BLaER1 (cell line): Measurements from ENCODE around the gene TAOK1.
A peak's percentile ranks its signal among the peaks of the same experiment; 100 is the strongest.

Source experiments
- H3K27ac ChIP-seq: shearing (Covaris generic); formaldehyde crosslinking; 2 replicates; pipeline ENCODE4 v1.8.1; 2022
- H3K27me3 ChIP-seq: shearing (Covaris generic); formaldehyde crosslinking; 2 replicates; pipeline ENCODE4 v1.8.1; 2022
- H3K36me3 ChIP-seq: shearing (Covaris generic); formaldehyde crosslinking; 2 replicates; pipeline ENCODE4 v1.8.1; 2022
- H3K4me1 ChIP-seq: shearing (Covaris generic); formaldehyde crosslinking; 2 replicates; pipeline ENCODE4 v1.8.1; 2022
- H3K4me2 ChIP-seq: shearing (Covaris generic); formaldehyde crosslinking; 2 replicates; pipeline ENCODE4 v1.8.1; 2022
- H3K4me3 ChIP-seq: shearing (Covaris generic); formaldehyde crosslinking; 2 replicates; pipeline ENCODE4 v1.8.1; 2022
- H3K9ac ChIP-seq: shearing (Covaris generic); formaldehyde crosslinking; 2 replicates; pipeline ENCODE4 v1.8.1; 2022
- H3K9me3 ChIP-seq: shearing (Covaris generic); formaldehyde crosslinking; 2 replicates; pipeline ENCODE4 v1.8.1; 2022
- H4K20me1 ChIP-seq: shearing (Covaris generic); formaldehyde crosslinking; 2 replicates; pipeline ENCODE4 v1.8.1; 2022
- Cebpa-rat ChIP-seq: shearing (Covaris generic); IDR thresholded peaks from 2 replicates; pipeline ENCODE4 v1.8.1; 2022

Gene TAOK1

DNA sequence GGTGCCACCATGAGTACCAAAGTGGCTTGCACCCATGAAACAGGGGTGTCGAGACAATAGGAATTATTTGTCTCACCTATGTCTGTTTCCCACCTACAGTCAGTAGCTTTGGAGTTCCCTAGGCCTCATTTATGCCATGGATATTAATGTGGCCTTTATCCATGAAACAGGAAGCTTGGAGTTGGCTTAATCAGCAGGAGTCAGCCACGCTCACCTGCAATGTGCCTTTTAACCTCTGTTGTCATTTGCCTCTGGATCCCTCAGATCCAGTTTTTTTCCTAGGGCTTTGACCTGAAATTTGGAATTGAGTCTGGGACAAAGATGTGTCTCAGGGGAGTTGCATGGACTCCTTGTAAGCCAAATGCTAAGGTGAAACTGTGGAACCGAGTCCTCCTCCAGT lies 44.4 kb downstream of the TAOK1 start:
- no peak overlapping the region for H3K27ac ChIP-seq
- no peak overlapping the region for H3K4me3 ChIP-seq
- peaks cover 44% of the 10 kb centered on the region for H3K36me3 ChIP-seq
- peaks cover 14% of the 10 kb centered on the region for H3K9me3 ChIP-seq
- TF ChIP-seq Cebpa-rat: no peak
- H4K20me1 ChIP-seq: peaks cover 98% of the 10 kb centered on the region
- peaks cover 20% of the 10 kb centered on the region for H3K4me1 ChIP-seq
- no peaks in the 10 kb centered on the region for H3K27me3 ChIP-seq
- H3K9ac ChIP-seq: no peak overlapping the region
- H3K4me2 ChIP-seq: no peak overlapping the region

DNA sequence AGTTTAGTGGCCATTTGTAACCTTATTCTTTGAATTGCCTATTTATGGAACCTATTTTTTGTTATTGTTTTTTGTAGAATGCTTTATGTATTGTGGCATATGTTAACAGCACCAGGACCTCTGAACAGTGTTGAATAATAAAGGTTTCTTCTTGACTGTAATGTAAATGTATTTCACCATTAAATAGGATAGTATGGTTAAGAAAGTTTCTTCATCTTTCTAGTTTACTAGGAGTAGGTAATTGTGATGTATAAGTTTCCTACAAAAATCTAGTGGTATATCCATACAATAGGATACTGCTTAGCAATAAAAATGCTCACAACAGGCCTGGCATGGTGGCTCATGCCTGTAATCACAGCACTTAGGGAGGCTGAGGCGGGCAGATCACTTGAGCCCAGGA lies 52.3 kb downstream of the TAOK1 start:
- H3K9me3 ChIP-seq: no peaks in the 10 kb centered on the region
- H3K4me3 ChIP-seq: no peak overlapping the region
- TF ChIP-seq Cebpa-rat: no peak
- H3K27me3 ChIP-seq: no peaks in the 10 kb centered on the region
- no peak overlapping the region for H3K27ac ChIP-seq
- H3K9ac ChIP-seq: no peak overlapping the region
- peaks cover 7% of the 10 kb centered on the region; the same call in 1 of the 2 replicates for H3K4me1 ChIP-seq
- H3K4me2 ChIP-seq: no peak overlapping the region
- H4K20me1 ChIP-seq: peaks cover 100% of the 10 kb centered on the region
- H3K36me3 ChIP-seq: peaks cover 51% of the 10 kb centered on the region

DNA sequence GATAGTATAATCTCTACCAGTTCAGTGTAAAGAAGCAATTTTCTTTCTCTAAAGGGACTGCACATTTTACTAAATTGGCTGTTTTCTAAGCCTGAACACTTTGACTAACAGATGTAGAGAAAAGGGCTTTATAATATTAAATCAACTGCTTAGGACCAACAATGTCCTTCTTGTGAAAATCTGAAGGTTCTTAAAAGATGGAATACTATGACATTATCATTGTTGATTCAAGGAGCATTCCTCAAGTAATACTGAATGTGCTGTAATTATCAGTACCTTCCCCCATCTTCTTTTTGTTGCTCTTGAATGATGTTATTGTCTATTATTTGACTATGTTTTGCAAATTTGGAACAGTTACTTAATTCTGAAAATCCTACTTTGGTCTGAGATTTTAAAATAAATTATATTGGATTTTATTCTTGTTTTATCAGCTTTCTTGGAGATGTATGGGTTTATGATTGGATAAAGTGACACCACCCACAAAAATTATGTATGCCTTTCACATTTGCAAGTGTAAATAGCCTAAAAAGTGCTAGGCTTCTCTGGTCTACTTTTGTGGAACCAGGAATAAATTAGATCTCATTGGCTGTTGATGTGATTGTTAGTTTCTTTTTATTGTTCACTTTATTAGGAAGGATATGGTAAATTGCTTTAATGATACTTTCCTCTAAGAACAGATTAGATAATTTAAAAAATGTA lies 53.0 kb downstream of the TAOK1 start:
- TF ChIP-seq Cebpa-rat: no peak
- Histone ChIP-seq H3K4me1 (peaks cover 11% of the 10 kb centered on the region; the same call in 1 of the 2 replicates), H3K36me3 (peaks cover 47% of the 10 kb centered on the region), H3K27me3 (no peaks in the 10 kb centered on the region), H3K9me3 (no peaks in the 10 kb centered on the region), H3K9ac (no peak overlapping the region), H3K4me2 (no peak overlapping the region), H4K20me1 (peaks cover 100% of the 10 kb centered on the region), H3K4me3 (no peak overlapping the region), H3K27ac (no peak overlapping the region)

DNA sequence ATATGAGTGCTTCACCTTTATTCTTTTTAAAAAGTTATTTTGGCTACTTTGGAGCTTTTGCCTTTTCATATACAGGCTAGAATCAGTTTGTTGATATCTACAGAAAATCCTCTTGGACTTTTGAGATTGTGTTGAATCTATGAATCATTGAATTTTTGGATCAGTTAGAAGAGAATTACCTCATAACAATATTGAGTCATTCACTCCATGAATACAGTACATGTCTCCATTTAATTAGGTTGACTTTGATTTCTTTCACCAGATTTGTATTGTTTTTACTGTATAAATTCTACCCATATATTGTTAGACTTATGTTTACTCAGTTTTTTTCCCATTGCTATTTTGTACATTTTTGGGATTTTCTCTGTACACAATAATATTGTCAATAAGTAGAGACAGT lies 54.4 kb downstream of the TAOK1 start:
- no peak overlapping the region for H3K4me2 ChIP-seq
- H3K4me3 ChIP-seq: no peak overlapping the region
- no peak overlapping the region for H3K9ac ChIP-seq
- no peak overlapping the region for H3K27ac ChIP-seq
- peaks cover 100% of the 10 kb centered on the region for H4K20me1 ChIP-seq
- no peaks in the 10 kb centered on the region for H3K9me3 ChIP-seq
- TF ChIP-seq Cebpa-rat: no peak
- H3K36me3 ChIP-seq: peaks cover 35% of the 10 kb centered on the region
- H3K27me3 ChIP-seq: no peaks in the 10 kb centered on the region
- H3K4me1 ChIP-seq: peaks cover 11% of the 10 kb centered on the region; the same call in 1 of the 2 replicates

DNA sequence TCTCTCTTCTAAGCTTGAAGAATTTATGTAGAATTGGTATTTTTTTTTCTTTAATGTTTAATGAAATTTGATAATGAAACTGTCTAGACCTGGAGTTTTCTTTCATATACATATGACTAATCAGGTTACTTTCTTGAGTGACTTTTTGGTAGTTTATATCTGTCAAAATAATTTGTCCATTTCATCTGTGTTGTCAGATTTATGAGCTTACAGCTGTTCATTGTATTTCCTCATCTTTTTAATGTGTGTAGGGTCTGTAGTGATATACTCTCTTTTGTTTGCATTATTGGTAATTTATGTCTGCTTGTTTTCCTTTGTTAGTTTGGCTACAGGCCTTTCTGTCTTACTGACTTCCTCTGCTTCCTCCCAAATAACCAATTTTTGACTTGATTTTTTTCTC lies 55.7 kb downstream of the TAOK1 start:
- H3K4me2 ChIP-seq: no peak overlapping the region

DNA sequence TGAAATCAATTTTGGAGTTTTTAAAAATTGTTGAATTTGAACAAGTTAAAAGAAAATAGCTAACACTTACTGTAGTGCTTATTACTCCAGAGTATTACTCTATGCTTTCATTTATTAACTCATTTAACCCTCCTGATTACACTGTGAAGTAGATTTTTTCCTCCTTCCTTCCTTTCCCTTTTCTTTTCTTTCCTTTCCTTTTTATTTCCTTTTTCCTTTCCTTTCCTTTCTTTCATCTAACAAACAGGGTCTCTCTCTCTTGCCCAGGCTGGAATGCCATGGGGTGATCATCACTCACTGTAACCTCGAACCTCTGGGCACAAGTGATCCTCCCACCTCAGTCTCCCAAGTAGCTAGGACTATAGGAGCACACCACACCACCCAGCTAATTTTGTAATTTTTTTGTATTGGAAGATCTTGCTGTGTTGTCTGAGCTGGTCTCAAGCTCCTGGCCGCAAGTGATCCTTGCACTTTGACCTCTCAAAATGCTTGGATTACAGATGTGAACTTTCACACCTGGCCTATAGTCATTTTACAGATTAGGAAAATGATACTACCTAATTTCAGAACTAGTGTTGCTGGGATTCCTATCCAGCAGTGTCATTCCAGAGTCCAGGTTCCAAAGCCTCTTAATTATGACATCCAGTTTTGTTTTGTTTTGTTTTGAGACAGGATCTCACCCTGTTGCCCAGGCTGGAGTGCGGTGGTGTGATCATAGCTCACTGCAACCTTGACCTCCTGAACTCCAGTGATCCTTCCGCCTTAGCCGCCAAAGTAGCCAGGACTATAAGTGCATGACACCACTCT lies 59.9 kb downstream of the TAOK1 start:
- Histone ChIP-seq H3K4me1 (peaks cover 11% of the 10 kb centered on the region; the same call in 1 of the 2 replicates), H4K20me1 (peaks cover 80% of the 10 kb centered on the region)

More for the DNA sequence above, 55.7 kb downstream of the TAOK1 start:
- Histone ChIP-seq H3K9me3 (no peaks in the 10 kb centered on the region), H3K27ac (no peak overlapping the region), H3K27me3 (no peaks in the 10 kb centered on the region), H3K9ac (no peak overlapping the region), H3K36me3 (peaks cover 34% of the 10 kb centered on the region), H3K4me3 (no peak overlapping the region), H4K20me1 (peaks cover 100% of the 10 kb centered on the region), H3K4me1 (peaks cover 11% of the 10 kb centered on the region; the same call in 1 of the 2 replicates)
- no peak for TF ChIP-seq Cebpa-rat

DNA sequence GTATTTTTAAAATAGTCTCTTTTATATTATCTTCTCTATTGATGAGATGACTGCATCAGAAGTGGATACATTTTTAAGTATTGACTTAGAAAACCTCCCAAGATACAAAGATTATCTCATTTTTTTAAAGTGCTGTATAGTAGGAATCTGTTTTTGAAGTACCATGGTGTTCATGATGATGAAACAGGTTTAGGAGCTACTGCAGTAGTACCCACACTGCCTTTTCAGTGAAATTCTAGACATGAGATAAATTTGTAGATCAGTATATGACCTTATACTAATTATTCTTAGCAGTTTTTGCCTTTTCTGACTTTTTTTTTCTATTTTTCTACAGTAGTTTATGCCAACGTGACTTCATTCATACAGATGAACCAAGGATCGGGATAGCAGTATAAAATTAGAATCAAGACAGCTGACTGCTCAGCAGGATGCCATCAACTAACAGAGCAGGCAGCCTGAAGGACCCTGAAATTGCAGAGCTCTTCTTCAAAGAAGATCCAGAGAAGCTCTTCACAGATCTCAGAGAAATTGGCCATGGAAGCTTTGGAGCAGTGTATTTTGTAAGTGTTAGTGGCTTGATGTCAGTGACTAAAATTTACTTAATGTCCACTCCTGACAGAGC lies 61.1 kb downstream of the TAOK1 start:
- Histone ChIP-seq H3K4me3 (no peak overlapping the region), H4K20me1 (peaks cover 80% of the 10 kb centered on the region), H3K4me1 (peaks cover 11% of the 10 kb centered on the region; the same call in 1 of the 2 replicates), H3K4me2 (no peak overlapping the region), H3K36me3 (peaks cover 67% of the 10 kb centered on the region), H3K27ac (no peak overlapping the region), H3K27me3 (no peaks in the 10 kb centered on the region), H3K9ac (no peak overlapping the region), H3K9me3 (peaks cover 23% of the 10 kb centered on the region)
- no peak for TF ChIP-seq Cebpa-rat

More for the DNA sequence above, 59.9 kb downstream of the TAOK1 start:
- no peaks in the 10 kb centered on the region for H3K27me3 ChIP-seq
- TF ChIP-seq Cebpa-rat: no peak
- H3K4me2 ChIP-seq: no peak overlapping the region
- peaks cover 56% of the 10 kb centered on the region for H3K36me3 ChIP-seq
- peaks cover 23% of the 10 kb centered on the region for H3K9me3 ChIP-seq
- no peak overlapping the region for H3K27ac ChIP-seq
- H3K9ac ChIP-seq: no peak overlapping the region
- H3K4me3 ChIP-seq: no peak overlapping the region

DNA sequence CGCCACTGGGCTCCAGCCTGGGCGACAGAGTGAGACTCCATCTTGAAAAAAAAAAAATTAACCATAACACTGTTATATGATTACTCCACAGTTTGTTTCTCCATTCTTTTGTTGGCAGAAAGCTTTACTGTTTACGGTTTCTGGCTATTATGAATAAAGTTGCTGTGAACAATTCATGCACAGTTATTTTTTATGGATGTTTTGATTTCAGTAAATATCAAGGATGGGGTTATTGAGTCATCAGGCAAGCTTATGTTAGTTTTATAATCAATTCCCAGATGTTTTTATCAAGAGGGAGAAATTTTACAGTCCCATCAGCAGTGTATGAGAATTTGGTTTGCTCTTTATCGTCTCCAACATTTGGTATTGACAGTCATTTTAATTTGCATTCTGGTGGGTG lies 67.9 kb downstream of the TAOK1 start:
- Histone ChIP-seq H3K4me1 (peaks cover 18% of the 10 kb centered on the region), H3K4me2 (no peak overlapping the region), H3K4me3 (no peak overlapping the region), H3K27ac (no peak overlapping the region), H4K20me1 (peaks cover 82% of the 10 kb centered on the region), H3K27me3 (no peaks in the 10 kb centered on the region), H3K36me3 (peaks cover 64% of the 10 kb centered on the region), H3K9ac (no peak overlapping the region), H3K9me3 (peaks cover 10% of the 10 kb centered on the region)
- no peak for TF ChIP-seq Cebpa-rat

DNA sequence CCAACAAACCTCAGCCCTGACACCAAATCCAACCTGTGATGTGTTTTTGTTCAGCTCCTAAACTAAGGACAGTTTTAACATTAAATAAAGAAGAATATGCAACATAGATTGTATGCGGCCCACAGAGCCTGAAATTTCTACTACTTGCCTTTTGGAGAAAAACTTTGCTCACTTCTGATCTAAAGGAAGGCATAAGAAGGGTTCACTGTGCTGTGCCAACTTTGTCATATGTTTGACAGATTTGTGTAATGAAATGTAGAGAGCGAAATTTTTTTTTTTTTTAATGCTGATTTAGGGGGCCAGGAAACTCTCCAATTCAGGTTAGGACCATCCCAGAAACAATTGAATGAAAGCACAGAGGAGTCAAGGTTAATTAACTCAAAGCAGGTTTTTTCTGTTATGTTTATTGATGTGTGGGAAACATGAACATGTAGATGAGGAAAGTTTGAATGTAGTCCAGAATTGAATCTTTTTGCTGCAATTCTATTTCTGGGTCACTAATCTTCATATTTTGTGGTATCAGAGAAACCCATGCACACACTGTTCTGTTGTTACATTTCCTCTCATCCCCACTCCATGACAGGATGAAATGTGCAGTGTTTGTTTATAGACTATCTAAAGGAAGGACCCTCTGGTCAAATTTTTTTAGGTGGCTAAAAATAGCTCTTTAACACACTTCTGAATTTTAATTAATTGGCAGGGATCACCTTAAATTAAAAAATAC lies 71.5 kb downstream of the TAOK1 start:
- Histone ChIP-seq H3K36me3 (peaks cover 59% of the 10 kb centered on the region), H3K4me2 (peak overlapping the region; percentile 7; the same call in 1 of the 2 replicates), H3K27ac (no peak overlapping the region), H3K9me3 (no peaks in the 10 kb centered on the region), H3K9ac (no peak overlapping the region), H3K27me3 (no peaks in the 10 kb centered on the region), H3K4me1 (peaks cover 18% of the 10 kb centered on the region), H3K4me3 (no peak overlapping the region), H4K20me1 (peaks cover 65% of the 10 kb centered on the region)
- no peak for TF ChIP-seq Cebpa-rat
